ENCODE results near the gene SESTD1.
"Not testable (repeated sequence)": the region's sequence is repeated elsewhere in the genome, so short reads cannot be mapped to it uniquely, and the experiment has no call there.

SESTD1 gene

GRCh38 chr2:179247318-179248023, 17.2 kb downstream of the SESTD1 start:
- H3K36me3 ChIP-seq (ENCODE audit: insufficient read depth, low read length), result peaks cover 6% of the 10 kb centered on the region; the same call in 1 of the 2 replicates
- H3K9ac ChIP-seq (ENCODE audit: low read depth, low read length, poor library complexity, severe bottlenecking), result no peak overlapping the region
- H3K4me2 ChIP-seq (ENCODE audit: low read depth, low read length, poor library complexity, severe bottlenecking), result peak overlapping the region; percentile 43
- H2AFZ ChIP-seq (ENCODE audit: low read length), result no peak overlapping the region
- peaks cover 15% of the 10 kb centered on the region for H4K20me1 ChIP-seq (ENCODE audit: insufficient read depth, low read length, poor library complexity, severe bottlenecking)
- peaks cover 3% of the 10 kb centered on the region; the same call in 1 of the 2 replicates for H3F3A ChIP-seq (ENCODE audit: low read depth)
- no peak overlapping the region for H3K4me3 ChIP-seq (ENCODE audit: low read length, poor library complexity, severe bottlenecking)
- H3K27me3 ChIP-seq (ENCODE audit: insufficient read depth, low read length, poor library complexity, severe bottlenecking), result no peaks in the 10 kb centered on the region
- H3K4me1 ChIP-seq (ENCODE audit: insufficient read depth, low read length, poor library complexity, severe bottlenecking), result peaks cover 35% of the 10 kb centered on the region
- peaks cover 95% of the 10 kb centered on the region for H3K79me2 ChIP-seq (ENCODE audit: insufficient read depth, low read length)
- TF ChIP-seq EZH2phosphoT487 (IDR thresholded peaks at IDR 0.05; ENCODE audit: borderline replicate concordance), result no peak
- no peak for TF ChIP-seq CTCF (conservative IDR thresholded peaks at IDR 0.05; ENCODE audit: low read length)
- H3K9me3 ChIP-seq (ENCODE audit: insufficient read depth, low read depth, low read length), result no peaks in the 10 kb centered on the region; the same call in 1 of the 2 replicates
- H3K9me2 ChIP-seq (replicated peaks; ENCODE audit: low read depth, low read length), result no peaks in the 10 kb centered on the region

- not testable (repeated sequence) for H3K9me2 ChIP-seq (replicated peaks; ENCODE audit: low read depth, low read length); H3F3A ChIP-seq (ENCODE audit: low read depth); H2AFZ ChIP-seq (ENCODE audit: low read length); H3K36me3 ChIP-seq (ENCODE audit: insufficient read depth, low read length); H3K9me3 ChIP-seq (ENCODE audit: insufficient read depth, low read depth, low read length); H3K4me2 ChIP-seq (ENCODE audit: low read depth, low read length, poor library complexity, severe bottlenecking); H3K4me3 ChIP-seq (ENCODE audit: low read length, poor library complexity, severe bottlenecking); H3K27me3 ChIP-seq (ENCODE audit: insufficient read depth, low read length, poor library complexity, severe bottlenecking); H3K9ac ChIP-seq (ENCODE audit: low read depth, low read length, poor library complexity, severe bottlenecking)
- peaks cover 15% of the 10 kb centered on the region for H4K20me1 ChIP-seq (ENCODE audit: insufficient read depth, low read length, poor library complexity, severe bottlenecking)
- H3K4me1 ChIP-seq (ENCODE audit: insufficient read depth, low read length, poor library complexity, severe bottlenecking), result peaks cover 29% of the 10 kb centered on the region
- H3K79me2 ChIP-seq (ENCODE audit: insufficient read depth, low read length), result peaks cover 96% of the 10 kb centered on the region
These were observed 18.8 kb downstream of the SESTD1 start for GRCh38 chr2:179245843-179246242.

DNA sequence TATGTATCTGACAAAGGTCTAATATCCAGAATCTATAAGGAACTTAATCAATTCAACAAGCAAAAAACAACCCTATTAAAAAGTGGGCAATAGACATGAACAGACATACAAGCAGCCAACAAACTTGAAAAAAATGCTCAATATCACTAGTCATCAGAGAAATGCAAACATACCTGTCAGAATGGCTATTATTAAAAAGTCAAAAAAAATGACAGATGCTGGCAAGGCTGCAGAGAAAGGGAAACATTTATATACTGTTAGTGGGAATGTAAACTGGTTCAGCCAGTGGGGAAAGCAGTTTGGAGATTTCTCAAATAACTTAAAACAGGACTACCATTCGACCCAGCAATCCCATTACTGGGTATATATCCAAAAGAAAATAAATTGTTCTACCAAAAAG, 21.6 kb downstream of the SESTD1 start:
- no peaks in the 10 kb centered on the region for H3K27me3 ChIP-seq (ENCODE audit: insufficient read depth, low read length, poor library complexity, severe bottlenecking)
- no peak overlapping the region for H3K9ac ChIP-seq (ENCODE audit: low read depth, low read length, poor library complexity, severe bottlenecking)
- no peak for TF ChIP-seq EZH2phosphoT487 (IDR thresholded peaks at IDR 0.05; ENCODE audit: borderline replicate concordance)
- H3K36me3 ChIP-seq (ENCODE audit: insufficient read depth, low read length), result no peaks in the 10 kb centered on the region
- H3K4me3 ChIP-seq (ENCODE audit: low read length, poor library complexity, severe bottlenecking), result no peak overlapping the region
- peaks cover 30% of the 10 kb centered on the region for H4K20me1 ChIP-seq (ENCODE audit: insufficient read depth, low read length, poor library complexity, severe bottlenecking)
- no peaks in the 10 kb centered on the region for H3K9me3 ChIP-seq (ENCODE audit: insufficient read depth, low read depth, low read length)
- H3F3A ChIP-seq (ENCODE audit: low read depth), result peaks cover 13% of the 10 kb centered on the region; the same call in 1 of the 2 replicates
- no peak overlapping the region for H3K4me2 ChIP-seq (ENCODE audit: low read depth, low read length, poor library complexity, severe bottlenecking)
- H2AFZ ChIP-seq (ENCODE audit: low read length), result no peak overlapping the region
- peaks cover 94% of the 10 kb centered on the region for H3K79me2 ChIP-seq (ENCODE audit: insufficient read depth, low read length)
- peaks cover 50% of the 10 kb centered on the region for H3K4me1 ChIP-seq (ENCODE audit: insufficient read depth, low read length, poor library complexity, severe bottlenecking)
- H3K9me2 ChIP-seq (replicated peaks; ENCODE audit: low read depth, low read length), result no peaks in the 10 kb centered on the region

GRCh38 chr2:179240481-179241451, 23.9 kb downstream of the SESTD1 start:
- peak overlapping the region; percentile 51 for H3K4me2 ChIP-seq (ENCODE audit: low read depth, low read length, poor library complexity, severe bottlenecking)

More at GRCh38 chr2:179240481-179241451, 23.9 kb downstream of the SESTD1 start:
- TF ChIP-seq EZH2phosphoT487 (IDR thresholded peaks at IDR 0.05; ENCODE audit: borderline replicate concordance) (no peak), CTCF (conservative IDR thresholded peaks at IDR 0.05; ENCODE audit: low read length) (peak; percentile 47)
- Histone ChIP-seq H3F3A (ENCODE audit: low read depth) (peaks cover 13% of the 10 kb centered on the region; the same call in 1 of the 2 replicates), H2AFZ (ENCODE audit: low read length) (no peak overlapping the region), H3K9me2 (replicated peaks; ENCODE audit: low read depth, low read length) (no peaks in the 10 kb centered on the region), H3K4me1 (ENCODE audit: insufficient read depth, low read length, poor library complexity, severe bottlenecking) (peaks cover 42% of the 10 kb centered on the region), H3K36me3 (ENCODE audit: insufficient read depth, low read length) (no peaks in the 10 kb centered on the region), H3K4me3 (ENCODE audit: low read length, poor library complexity, severe bottlenecking) (no peak overlapping the region), H4K20me1 (ENCODE audit: insufficient read depth, low read length, poor library complexity, severe bottlenecking) (peaks cover 30% of the 10 kb centered on the region), H3K9me3 (ENCODE audit: insufficient read depth, low read depth, low read length) (no peaks in the 10 kb centered on the region), H3K79me2 (ENCODE audit: insufficient read depth, low read length) (peaks cover 92% of the 10 kb centered on the region), H3K9ac (ENCODE audit: low read depth, low read length, poor library complexity, severe bottlenecking) (no peak overlapping the region), H3K27me3 (ENCODE audit: insufficient read depth, low read length, poor library complexity, severe bottlenecking) (no peaks in the 10 kb centered on the region)

Measured in Loucy (cell line).